COLO668 (cell line): ENCODE data around the gene MTMR3.

ENCODE experiments used
- DNase-seq: peaks from one replicate; lab custom pipeline; 2025; ENCODE audit not compliant: unreplicated experiment; lab: John Stamatoyannopoulos, UW

The MTMR3 gene

GRCh38 chr22:29867851-29868250, 15.1 kb upstream of the MTMR3 start:
- DNase-seq, result no peak

DNA sequence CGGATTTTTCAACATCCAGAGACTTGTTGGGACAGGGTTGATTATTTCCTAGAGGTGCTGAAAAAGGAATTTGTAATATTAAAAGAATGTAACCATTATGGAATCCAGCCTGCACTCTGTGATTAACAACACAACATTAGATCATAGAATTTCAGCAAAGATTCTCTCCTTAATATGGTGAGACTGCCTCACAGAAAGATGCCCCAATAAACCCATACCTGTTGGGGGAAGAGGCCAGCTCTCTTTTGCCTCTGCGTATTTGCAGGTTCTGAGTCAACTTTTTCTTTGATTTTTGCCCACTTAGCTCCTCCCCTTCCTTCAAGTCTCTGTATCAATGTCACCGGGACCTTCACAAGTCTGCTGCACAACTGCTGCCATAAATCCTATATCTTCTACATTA, 12.4 kb upstream of the MTMR3 start:
- no peak for DNase-seq

GRCh38 chr22:29871684-29872083, 11.3 kb upstream of the MTMR3 start:
- DNase-seq, result peak; percentile 9

DNA sequence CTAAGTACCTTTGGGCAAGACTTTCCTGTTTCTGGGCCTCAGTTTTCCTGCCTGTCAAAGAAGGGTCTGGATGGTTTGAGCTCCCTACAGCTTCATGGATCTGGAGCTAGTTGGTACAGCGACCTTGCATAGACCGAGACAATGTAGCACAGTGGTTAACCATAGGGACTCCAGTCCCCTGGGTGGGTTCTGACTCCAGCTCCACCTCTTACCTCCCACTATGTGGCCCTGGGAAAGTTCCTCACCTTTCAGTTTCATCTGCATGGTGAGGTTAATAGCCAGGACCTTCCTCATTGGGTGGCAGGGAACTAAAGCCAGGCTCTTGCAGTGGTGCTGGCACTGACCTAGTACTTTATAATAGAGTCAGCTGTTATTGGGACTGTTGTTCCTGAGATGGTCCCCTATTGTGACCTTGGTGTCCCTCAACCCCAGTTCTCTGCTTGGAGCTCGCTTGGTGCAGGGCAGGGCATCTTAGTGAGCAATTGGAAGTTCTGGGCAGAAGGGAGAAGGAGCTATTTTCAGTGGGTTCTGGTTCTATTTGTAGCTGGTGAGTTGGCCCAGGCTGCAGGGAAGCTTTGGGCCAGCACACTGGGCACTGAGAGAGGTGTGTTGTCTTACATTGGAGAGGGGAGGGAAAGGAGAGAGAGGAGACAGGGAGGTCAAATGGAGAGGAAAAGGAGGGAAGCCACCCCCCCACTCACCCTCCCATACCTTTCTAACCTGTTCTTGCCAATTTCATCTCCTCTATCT, 10.7 kb upstream of the MTMR3 start:
- DNase-seq, result no peak

DNA sequence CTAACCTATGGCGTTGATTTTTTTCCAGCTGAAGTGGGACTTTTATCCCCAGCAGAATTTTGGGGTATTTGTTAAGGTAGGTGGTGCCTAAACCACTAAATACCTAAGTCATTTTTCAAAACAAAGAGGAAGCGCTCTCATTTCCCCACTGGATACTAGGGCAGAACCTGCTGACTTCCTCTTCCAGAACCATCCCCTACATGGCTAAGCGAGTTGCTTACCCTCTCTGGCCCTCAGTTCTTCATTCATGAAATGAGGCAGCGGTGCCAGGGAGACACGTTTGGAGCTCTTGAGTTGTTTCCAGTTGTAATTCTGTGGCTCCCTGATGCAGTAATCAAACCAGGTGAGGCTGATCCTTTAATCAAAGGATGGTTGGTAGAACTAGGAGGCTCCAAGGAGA, 10.0 kb upstream of the MTMR3 start:
- DNase-seq, result no peak

- DNase-seq, result no peak
Measured at GRCh38 chr22:29873943-29874342, 9.0 kb upstream of the MTMR3 start.

DNA sequence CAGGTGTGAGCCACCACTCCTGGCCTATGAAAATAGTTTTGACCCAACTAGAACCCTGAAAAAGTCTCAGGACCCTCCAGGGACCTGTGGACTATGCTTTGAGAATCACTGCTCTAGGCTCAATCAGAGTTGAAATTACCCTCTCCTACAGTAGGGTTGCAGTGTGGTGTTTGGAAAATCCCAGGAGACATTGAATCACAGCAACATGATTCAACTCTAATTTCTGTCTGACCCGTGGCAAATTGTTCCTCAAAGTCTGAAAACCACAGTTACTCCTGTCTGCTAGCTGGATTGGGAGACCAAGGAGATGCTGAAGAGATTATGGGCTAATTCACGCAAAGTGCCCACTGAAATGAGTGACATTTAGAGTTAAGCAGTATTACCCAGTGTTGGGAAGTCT, 5.4 kb upstream of the MTMR3 start:
- DNase-seq, result no peak

DNA sequence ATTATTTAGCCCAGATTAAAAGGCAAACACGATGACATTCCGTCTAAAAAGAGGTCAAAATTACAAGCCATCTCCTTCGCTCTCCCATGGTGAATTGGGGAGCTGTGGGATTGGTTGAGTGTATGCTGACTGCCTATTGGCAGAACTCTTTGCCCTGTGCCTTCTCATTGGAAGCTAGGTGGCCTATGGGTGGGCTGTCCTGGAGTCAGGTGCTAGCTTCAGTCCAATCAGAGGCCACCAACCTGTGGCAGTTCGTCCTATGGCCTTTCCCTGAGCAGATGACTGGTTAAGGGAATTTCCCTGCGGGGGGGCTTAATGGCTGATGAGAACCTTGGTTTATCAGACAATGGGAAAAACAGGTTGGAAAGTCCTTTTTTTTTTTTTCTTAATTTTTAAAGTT, 3.2 kb upstream of the MTMR3 start:
- no peak for DNase-seq

- DNase-seq, result no peak
Measured at GRCh38 chr22:29882716-29883044, 294 bp upstream of the MTMR3 start.

- DNase-seq, result no peak
Measured at GRCh38 chr22:29883775-29884097, 762 bp downstream of the MTMR3 start.

DNA sequence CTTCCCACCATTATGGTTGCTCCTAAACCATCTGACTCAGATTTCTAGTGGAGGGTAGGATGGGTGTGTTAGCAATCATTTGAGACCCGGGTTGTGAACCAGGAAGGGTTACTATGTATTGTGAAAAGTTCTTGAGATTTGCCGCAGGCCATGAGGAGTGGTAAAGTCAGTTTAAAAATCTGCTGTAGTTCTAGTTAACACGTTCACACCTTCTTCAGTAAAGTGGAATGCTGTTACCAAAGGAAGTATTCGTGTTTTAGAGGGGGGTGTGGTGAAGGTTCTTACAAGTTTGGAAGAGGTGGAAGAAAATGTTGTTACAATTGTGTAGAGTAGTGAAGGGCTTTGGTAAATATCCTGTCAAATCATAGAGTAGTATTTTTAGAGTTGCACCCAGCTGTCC, 2.6 kb downstream of the MTMR3 start:
- no peak for DNase-seq

DNA sequence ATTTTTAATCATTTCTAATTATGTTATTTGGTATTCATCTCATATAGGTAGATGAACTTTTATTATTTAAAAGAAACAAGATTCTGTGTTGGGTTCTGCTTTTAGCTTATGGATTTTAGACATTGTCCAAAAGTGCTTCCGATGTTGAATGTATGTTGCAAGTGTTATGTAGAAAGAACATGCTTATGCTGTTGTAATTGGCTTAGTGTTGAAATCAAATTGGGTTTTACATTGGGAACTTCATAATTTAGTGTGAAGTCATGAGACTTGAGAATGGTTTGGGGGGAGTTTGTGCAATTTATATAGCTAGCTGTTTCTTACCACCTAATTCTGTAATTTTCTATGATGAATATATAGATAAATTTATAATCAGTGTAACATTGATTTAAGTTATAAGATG, 3.6 kb downstream of the MTMR3 start:
- DNase-seq, result no peak

DNA sequence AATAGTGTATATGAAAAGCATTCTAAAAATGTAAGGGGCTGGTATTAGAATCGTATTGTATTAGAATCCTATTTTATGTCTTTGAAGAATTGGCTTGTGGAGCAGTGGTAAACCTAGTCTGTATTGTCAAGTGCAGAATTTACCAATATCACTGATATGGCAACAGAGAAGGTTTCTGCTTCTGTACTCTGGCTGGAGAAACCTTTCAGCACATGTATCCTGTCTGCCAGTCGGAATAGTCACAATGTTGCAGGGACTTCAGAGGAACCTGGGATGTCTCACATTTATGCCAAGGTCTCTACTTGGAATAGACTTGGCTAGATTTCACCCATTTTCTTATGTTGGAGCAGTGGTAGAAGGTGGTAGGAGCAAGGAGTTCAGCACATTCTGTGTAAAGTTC, 4.4 kb downstream of the MTMR3 start:
- no peak for DNase-seq

DNA sequence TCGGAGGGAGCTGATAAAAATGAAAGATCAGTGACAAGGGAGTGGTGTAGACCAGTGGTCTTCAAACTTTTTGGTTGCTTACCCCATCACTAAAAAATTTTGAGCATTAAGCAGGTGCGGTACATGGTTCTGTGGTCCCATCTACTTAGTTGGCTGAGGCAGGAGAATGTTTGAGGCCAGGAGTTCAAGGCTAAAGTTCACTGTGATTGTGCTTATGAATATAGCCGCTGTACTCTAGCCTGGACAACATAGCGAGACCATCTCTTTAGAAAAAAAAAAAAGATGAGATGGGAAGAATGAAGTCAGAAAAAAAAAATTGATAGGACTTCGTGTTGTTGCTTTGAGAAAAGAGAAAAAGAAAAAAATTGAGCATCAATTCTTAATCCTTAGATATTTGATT, 7.8 kb downstream of the MTMR3 start:
- DNase-seq, result no peak

DNA sequence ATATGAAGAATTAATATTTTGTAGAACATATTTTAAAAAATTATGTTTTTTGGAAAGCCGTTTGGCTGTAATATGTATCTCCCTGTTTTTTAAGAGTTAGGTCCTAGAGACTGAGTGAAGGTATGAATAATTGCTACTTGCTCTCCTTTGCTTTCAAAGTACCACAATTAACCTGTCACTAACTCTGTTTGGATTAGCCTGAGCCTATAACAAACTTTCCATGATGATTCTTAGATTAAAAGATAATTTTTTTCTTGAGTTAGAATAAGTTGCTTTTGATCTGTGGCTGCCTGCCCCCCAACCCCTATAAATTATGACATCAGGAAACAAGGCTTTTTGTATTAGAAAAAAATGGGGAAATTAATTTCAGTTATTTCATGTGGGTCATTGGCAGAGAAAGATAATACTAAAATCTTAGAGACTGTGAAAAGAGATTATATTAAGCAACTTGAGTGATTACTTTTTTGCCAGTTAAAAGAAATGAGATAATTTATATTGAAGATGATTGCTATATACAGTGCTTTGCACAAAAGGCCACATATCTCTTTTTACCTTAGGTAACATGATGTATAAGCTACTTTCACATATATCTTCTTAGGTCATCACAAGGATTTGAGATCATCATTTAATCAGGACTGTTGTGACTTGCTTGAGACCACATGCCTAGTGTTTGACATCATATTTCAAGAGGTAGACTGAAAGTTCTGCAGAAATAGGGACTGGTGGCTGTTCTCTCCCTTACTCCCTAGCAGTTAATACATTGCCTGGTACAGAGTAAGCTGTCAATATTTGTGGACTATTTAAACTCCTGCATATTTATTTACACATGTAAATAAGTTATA, 9.6 kb downstream of the MTMR3 start:
- no peak for DNase-seq

GRCh38 chr22:29901354-29901753, 18.4 kb downstream of the MTMR3 start:
- no peak for DNase-seq

- no peak for DNase-seq
Measured at GRCh38 chr22:29903371-29903770, 20.4 kb downstream of the MTMR3 start.

GRCh38 chr22:29904020-29904419, 21.0 kb downstream of the MTMR3 start:
- no peak for DNase-seq

GRCh38 chr22:29907753-29908515, 25.0 kb downstream of the MTMR3 start:
- DNase-seq, result peak; percentile 57

DNA sequence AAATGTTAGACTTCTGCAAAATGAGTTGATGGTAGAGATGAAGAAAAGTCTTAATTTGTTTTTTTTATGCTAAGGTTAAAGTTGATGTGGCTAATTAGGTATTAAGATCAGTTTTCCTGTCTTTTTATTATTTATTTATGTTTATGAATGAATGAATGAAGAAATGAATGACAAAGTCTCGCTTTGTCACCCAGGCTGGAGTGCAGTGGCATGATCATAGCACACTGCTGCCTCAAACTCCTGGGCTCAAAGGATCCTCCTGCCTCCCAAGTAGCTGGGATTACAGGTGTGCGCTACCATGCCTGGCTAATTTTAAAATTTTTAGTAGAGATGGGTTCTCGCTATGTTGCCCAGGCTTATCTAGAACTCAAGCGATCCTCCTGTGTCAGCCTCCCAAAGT, 29.2 kb downstream of the MTMR3 start:
- no peak for DNase-seq

DNA sequence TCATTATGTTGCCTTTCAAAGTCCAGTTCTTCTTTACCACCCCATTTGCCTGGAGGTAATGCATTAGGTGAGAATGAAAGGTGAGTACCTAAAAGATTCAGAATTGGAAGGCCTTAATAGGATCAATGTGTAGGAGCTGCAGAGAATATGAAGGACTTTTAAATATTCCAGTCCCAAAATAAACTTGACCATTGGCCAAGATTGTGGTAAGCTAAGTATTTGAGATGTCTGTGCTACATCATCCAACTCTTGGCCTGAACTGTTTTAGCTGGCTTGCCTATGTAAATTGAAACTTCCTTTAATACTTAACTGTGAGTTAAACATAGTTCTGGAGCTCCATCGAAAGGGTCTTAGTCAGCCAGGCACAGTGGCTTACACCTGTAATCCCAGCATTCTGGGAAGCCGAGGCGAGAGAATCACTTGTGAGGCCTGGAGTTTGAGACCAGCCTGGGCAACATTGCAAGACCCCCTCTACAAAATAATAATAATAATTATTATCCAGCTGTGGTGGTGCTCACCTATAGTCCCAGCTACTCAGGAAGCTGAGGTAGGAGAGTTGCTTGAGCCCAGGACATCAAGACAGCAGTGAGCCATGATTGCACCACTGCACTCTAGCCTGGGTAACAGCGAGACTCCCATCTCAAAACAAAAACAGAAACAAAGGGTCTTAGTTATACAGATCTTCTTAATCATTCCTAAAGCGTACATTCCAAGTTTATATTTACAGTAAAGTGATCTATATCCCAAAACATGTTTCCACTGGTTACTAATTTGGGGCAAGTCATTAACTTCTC, 29.8 kb downstream of the MTMR3 start:
- DNase-seq, result no peak
